WERI-Rb-1 (cell line): Measurements from ENCODE around the gene APCDD1L.
"Not testable (repeated sequence)": the region's sequence is repeated elsewhere in the genome, so short reads cannot be mapped to it uniquely, and the experiment has no call there.

Source experiments
- DNase-seq: peaks from one replicate; pipeline ENCODE4 v3.0.0-alpha.2; 2020
- H3K27ac ChIP-seq: fragments of 250-450 bp; sonication (Bioruptor Pico); 2 replicates; pipeline ENCODE4 v1.5.1; 2020; ENCODE audit warnings: mild to moderate bottlenecking, moderate library complexity
- H3K27me3 ChIP-seq: fragments of 250-450 bp; sonication (Bioruptor Pico); 2 replicates; pipeline ENCODE4 v1.5.1; 2021; ENCODE audit warnings: mild to moderate bottlenecking, low read depth, moderate library complexity; ENCODE audit not compliant: insufficient read depth, severe bottlenecking
- H3K36me3 ChIP-seq: fragments of 250-450 bp; sonication (Bioruptor Pico); 2 replicates; pipeline ENCODE4 v1.5.1; 2020; ENCODE audit warnings: mild to moderate bottlenecking, moderate library complexity
- H3K4me3 ChIP-seq: 2 replicates; pipeline ENCODE4 v1.5.1; 2011; ENCODE audit warnings: low read depth, mild to moderate bottlenecking, control low read depth, low read length
- H3K9me3 ChIP-seq: fragments of 250-450 bp; sonication (Bioruptor Pico); 2 replicates; pipeline ENCODE4 v1.5.1; 2021; ENCODE audit warnings: mild to moderate bottlenecking, moderate library complexity; ENCODE audit not compliant: severe bottlenecking
- TF ChIP-seq, protein P1 (sequence below): IDR thresholded peaks from 2 replicates; pipeline ENCODE4 v1.5.1; 2011; ENCODE audit warnings: low read depth, mild to moderate bottlenecking, control low read depth, inconsistent platforms, low read length

APCDD1L gene

DNA sequence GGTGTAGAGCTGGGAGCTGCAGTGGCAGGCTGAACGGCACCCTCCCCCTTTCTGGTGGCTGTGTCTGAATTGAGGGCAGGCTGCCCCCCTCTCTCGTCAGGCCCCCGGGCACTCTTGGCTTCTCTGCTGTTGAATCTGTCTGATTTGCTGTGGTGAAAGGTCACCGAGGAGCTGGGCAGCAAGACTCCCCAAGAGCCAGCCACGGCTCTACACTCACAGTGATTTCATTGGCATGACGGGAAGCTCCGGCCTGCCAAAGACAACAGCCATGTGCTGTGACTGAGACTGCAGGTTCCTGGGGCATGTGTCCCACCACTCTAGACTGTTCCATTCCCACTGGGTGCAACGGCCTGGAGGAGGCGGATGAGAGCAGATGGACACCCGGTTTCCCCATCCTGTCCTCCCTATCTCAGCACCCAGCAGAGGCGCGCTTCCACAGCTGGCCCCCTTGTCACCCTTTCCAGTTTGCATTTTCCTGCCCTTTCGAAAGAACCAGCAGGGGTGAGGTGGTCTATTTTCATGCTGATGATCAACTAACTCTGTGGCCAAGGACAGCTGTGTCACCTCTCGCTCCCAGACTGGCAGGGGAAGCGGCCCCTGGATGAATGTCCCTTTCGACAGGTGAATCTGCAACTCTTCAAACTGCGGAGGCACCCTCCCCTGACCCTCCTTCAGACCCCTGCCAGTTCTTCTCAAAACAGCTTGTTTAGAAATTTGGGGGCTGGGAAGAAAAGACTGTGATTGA lies 2.2 kb downstream of the APCDD1L start:
- Histone ChIP-seq H3K27ac (no peak overlapping the region), H3K9me3 (no peaks in the 10 kb centered on the region), H3K4me3 (no peak overlapping the region), H3K27me3 (no peaks in the 10 kb centered on the region), H3K36me3 (no peaks in the 10 kb centered on the region)
- TF ChIP-seq, protein P1, sequence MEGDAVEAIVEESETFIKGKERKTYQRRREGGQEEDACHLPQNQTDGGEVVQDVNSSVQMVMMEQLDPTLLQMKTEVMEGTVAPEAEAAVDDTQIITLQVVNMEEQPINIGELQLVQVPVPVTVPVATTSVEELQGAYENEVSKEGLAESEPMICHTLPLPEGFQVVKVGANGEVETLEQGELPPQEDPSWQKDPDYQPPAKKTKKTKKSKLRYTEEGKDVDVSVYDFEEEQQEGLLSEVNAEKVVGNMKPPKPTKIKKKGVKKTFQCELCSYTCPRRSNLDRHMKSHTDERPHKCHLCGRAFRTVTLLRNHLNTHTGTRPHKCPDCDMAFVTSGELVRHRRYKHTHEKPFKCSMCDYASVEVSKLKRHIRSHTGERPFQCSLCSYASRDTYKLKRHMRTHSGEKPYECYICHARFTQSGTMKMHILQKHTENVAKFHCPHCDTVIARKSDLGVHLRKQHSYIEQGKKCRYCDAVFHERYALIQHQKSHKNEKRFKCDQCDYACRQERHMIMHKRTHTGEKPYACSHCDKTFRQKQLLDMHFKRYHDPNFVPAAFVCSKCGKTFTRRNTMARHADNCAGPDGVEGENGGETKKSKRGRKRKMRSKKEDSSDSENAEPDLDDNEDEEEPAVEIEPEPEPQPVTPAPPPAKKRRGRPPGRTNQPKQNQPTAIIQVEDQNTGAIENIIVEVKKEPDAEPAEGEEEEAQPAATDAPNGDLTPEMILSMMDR = no peak
- no peak for DNase-seq

DNA sequence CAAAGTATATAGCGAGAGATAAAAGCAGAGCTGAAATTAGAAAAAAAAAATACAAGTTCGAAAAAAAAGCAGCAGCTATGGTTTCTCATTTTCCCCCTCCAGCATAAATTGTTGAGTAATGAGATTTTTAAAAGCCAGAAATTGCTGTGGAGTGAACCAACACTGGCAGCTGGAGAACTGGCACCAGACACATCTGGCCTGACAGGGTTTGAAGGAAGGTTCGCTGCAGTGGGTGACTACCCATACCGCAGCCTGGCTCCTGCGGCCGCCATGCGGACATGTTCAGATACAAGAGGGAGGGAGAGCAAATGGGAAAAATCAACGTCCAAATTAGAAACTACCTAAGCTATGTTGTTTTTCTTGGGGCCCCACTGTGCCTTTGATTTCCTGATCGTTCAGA lies 3.3 kb downstream of the APCDD1L start:
- Histone ChIP-seq H3K27me3 (no peaks in the 10 kb centered on the region), H3K9me3 (peaks cover 7% of the 10 kb centered on the region), H3K4me3 (no peak overlapping the region), H3K27ac (no peak overlapping the region), H3K36me3 (no peaks in the 10 kb centered on the region)
- DNase-seq = no peak
- TF ChIP-seq, protein P1 = no peak

DNA sequence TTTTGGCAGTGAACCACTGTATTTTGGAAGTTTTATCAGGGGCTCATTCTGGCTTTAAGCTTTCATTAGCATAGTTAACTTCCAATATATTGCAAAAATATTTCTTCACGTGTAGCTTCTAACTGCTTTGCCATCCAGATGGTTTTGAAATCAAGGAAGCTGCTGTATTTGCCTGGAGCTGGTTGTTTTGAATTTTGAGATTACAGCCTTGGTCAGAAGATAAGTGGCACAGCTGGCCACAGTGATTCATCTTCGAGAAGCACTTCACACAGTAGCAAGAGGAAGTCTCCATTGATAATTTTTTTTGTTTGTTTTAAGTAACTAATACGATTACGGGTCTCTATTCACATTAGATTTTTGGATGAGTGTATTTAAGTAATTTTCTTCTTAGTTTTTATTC lies 3.8 kb downstream of the APCDD1L start:
- Histone ChIP-seq H3K27ac (no peak overlapping the region), H3K27me3 (no peaks in the 10 kb centered on the region), H3K4me3 (no peak overlapping the region), H3K36me3 (no peaks in the 10 kb centered on the region), H3K9me3 (peaks cover 9% of the 10 kb centered on the region)
- no peak for DNase-seq
- TF ChIP-seq, protein P1 = no peak

DNA sequence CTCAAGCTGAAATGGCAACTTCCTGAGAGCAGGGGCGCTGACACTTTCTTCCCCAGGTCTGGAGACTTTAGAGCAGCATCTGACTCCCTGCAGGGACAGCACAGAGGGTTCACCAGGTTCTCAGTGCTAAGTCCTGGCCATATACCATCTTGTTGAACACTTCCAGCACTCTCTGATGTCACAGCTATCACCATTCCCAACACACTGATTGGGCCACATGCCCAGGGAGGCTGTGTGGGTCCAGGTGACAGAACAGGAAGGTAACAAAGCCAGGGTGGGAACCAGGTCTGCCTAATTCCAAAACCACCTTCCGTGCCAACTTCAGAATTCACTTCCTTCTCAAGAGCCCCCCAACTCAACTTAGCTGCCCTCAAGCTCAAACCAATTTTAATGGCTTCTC lies 4.3 kb downstream of the APCDD1L start:
- Histone ChIP-seq H3K27ac (no peak overlapping the region), H3K9me3 (peaks cover 9% of the 10 kb centered on the region), H3K36me3 (no peaks in the 10 kb centered on the region), H3K4me3 (no peak overlapping the region), H3K27me3 (no peaks in the 10 kb centered on the region)
- TF ChIP-seq, protein P1 = no peak
- no peak for DNase-seq

DNA sequence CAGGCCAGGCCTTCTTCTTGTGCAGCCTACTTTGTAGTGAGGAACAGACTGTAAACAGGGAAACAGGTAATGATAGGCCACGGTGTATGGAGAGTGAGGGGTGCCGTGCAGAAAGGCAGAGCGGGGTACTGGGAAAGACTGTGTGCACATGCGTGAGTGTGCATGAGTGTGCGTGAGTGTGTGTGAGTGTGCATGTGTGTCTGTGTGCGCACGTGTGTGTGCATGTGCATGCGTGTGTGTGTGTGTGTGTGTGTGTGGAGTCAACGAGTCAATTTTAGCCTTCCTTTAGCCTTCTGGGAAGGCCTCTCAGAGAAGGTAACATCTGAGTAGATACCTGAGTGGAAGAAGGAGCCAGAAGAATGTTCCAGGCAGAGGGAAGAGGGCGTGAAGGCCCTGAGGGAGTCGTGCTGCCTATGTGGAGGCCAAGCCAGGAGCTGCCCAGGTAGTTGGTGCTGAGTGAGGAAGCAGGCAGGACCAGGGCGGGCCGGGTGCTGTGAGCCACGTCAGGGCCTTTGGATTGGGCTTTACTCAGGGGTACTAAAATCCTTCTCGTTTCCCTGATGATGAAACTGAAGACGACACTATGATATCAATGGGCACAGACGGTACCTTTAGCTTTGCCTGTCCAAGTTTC lies 6.3 kb downstream of the APCDD1L start:
- no peak overlapping the region for H3K27ac ChIP-seq
- H3K36me3 ChIP-seq = no peaks in the 10 kb centered on the region
- H3K9me3 ChIP-seq = peaks cover 12% of the 10 kb centered on the region
- H3K4me3 ChIP-seq = no peak overlapping the region
- DNase-seq = no peak
- no peaks in the 10 kb centered on the region for H3K27me3 ChIP-seq
- TF ChIP-seq, protein P1 = no peak

DNA sequence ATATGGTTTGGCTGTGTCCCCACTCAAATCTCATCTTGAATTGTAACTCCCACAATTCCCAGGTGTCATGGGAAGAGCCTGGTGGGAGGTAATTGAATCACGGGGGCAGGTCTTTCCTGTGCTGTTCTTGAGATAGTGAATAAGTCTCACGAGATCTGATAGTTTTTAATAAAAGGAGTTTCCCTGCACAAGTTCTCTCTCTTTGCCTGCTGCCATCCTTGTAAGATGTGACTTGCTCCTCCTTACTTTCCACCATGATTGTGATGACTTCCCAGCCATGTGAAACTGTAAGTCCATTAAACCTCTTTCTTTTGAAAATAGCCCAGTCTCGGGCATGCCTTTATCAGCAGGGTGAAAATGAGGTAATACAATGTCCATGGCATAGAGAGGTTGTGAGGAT lies 8.2 kb downstream of the APCDD1L start:
- not testable (repeated sequence) for H3K27me3 ChIP-seq, H3K36me3 ChIP-seq, H3K4me3 ChIP-seq, H3K27ac ChIP-seq, DNase-seq
- peaks cover 12% of the 10 kb centered on the region for H3K9me3 ChIP-seq
